Central memory CD4-positive, alpha-beta T cell (primary cell): ENCODE data around the gene PRPF31.
A peak's percentile ranks its signal among the peaks of the same experiment; 100 is the strongest.
"Not testable (repeated sequence)": the region's sequence is repeated elsewhere in the genome, so short reads cannot be mapped to it uniquely, and the experiment has no call there.

Experiments
- DNase-seq: peaks from one replicate; pipeline ENCODE4 v3.0.0; 2022

The PRPF31 gene

DNA sequence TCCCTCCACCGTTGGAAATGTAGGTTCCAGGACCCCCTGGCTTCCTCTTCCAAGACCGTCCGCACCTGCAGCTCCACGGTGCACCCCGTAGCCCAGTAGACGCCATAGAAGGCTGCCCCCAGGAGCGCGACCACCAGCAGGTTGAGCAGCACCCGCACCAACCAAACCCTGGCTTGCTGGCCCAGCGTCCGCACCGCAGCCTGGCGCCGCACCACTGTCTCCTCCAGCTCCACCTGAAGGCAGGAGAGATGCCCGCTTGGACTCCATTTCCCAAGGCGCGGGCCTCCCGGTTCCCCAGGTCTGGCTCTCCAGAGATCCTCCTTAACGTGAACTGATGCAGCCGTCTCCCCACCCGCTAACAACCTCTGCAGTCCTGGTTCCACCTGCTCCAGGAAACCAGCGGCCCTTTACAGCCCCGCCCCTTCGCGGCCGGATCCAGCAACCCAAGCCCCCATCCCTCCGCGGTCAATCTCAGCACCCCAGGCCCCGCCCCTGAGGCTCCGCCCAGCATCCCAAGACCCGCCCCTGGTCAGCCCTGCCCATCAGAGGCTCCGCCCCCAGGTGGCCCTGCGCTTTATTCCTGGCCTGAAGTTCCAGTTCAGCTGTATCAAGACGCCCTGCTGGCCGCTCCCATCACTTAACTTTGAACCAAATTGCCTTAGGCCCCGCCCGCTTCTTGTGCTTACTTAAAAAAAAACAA lies 49.0 kb downstream of the PRPF31 start:
- DNase-seq = peak; percentile 66

DNA sequence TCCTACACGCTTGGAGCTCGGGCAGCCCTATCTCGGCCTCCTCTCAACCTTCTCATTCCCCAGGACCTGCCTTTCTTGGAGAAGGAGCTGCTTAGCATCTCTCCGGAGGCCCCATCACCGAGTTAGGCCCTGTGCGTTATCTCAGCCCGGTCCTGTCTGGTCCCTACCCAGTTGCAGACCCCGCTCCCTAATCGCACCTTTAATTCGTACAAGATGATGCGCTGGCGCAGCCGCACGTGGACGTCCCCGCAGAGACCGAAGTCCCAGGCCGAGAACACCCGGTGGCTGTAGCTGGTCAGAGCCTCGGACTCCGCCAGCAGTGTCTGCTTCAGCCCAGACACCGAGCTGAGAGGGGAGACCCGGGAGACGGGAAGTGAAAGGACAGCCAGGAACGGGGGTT lies 49.7 kb downstream of the PRPF31 start:
- DNase-seq = no peak

DNA sequence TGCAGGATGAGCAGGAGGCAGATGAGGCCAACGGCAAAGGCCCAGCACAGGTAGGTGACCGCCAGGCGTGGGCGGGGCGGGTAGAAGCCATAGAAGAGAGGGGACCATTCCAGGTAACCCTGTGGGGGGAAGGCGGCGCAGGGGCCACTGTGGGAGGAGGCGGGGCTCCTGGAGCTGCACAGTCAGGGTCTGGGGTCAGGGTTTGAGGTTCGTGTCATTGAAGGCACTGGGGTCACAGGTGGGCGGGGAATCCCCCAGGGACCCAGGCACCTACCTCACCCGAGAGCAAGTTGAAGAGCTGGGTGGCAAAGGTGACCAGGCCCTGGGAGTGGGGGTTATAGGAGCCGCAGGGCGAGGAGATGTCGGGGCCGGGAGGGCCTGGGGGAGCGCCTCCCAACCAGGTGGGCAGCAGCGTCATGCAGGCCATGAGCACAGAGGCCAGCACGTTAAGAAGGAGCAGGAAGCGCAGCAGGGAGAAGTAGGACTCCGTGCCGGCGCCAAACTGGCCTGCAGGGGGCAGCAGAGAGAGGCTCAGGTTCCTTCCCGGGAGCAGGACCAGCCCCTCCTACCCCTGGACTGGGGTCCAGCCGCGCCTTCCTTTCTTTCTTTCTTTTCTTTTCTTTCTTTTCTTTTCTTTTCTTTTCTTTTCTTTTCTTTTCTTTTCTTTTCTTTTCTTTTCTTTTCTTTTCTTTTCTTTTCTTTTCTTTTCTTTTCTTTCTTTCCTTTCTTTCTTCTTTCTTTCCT lies 52.8 kb downstream of the PRPF31 start:
- peak; percentile 75 for DNase-seq

DNA sequence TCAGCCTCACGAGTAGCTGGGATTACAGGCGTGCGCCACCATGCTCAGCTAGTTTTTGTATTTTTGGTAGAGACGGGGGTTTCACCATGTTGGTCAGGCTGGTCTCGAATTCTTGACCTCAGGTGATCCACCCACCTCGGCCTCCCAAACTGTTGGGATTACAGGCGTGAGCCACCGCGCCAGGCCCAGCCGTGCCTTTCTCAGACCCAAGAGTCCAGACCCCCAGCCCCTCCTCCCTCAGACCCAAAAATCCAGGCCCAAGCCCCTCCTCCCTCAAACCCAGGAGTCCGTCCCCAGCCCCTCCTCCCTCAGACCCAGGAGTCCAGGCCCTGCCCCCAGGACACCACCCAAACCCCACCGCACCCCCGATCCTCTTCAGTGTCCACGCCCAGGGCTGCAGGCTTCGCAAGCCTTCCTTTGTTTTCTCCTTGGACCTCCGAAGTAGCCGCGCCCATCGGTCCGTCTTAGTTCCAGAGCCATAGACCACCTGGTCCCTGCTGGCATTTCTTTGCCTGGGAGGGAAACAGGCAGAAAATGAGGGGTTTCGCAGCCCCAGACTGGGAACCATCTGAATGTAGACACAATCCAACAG lies 53.7 kb downstream of the PRPF31 start:
- no peak for DNase-seq

DNA sequence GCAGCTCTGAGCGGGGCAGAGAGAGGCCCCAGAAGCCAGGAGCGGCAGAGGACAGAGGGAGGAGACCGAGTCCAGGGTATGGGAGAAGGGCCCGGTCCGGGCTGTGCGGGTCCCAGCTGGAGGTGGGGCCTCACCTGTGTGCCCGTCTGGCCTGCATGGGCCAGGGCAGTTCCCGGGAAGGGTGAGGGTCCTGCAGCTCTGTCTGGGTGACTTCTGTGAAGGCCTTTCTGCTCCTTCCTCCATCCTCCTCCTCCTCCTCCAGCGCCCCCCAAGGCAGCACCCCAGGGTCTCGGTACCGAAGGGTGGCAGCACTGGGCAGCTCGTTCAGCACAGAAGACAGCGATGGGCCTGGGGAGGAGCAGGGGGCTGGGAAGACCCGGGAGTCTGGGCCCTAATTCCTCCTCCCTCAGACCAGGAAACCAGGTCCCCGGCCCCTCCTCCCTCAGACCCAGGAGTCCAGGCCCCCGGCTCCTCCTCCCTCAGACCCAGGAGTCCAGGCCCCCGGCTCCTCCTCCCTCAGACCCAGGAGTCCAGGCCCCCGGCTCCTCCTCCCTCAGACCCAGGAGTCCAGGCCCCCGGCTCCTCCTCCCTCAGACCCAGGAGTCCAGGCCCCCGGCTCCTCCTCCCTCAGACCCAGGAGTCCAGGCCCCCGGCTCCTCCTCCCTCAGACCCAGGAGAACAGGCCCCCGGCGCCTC lies 56.3 kb downstream of the PRPF31 start:
- not testable (repeated sequence) for DNase-seq

DNA sequence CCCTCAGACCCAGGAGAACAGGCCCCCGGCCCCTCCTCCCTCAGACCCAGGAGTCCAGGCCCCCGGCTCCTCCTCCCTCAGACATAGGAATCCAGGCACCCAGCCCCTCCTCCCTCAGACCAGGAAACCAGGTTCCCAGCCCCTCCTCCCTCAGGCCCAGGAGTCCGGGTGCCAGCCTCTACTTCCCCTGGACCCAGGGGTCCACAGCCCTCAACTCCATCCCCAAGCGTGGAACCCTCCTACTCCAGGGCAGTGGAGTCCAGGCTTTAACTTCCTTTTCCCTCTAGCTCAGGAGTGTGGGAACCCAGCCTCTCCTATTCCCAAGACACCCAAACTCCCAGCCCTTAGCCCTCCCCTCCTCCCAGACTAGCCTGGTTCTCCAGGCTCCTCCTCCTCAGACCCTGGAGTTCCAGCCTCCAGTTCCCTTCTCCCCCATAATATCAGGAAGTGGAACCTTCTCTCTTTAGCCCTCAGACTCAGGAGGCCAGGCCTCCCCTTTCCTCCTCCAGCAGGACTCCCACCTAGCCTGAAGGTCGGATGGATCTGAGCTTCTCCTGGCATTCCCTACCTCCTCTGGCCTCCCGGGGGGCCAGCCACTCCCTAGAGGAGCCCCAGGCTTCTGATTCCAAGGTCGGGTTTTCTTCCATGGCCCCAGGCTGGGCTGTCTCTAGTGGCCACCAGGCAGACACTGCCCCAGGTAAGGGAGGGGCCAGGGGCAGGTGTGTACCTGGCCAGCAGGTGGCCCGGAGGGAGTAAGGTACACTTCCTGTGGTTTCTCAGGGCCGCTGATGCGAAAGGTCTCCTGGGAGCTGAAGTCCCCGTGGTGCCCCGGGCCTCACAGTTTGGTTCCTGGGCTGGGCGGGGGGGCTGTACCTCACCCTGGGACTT lies 57.2 kb downstream of the PRPF31 start, which contains the start of gene TMC4:
Gene TMC4, minus strand, starts transcription at position 690 of the 888 bp plus-strand sequence. Its CDS starts 43 bp downstream, at position 647.
- no peak for DNase-seq

DNA sequence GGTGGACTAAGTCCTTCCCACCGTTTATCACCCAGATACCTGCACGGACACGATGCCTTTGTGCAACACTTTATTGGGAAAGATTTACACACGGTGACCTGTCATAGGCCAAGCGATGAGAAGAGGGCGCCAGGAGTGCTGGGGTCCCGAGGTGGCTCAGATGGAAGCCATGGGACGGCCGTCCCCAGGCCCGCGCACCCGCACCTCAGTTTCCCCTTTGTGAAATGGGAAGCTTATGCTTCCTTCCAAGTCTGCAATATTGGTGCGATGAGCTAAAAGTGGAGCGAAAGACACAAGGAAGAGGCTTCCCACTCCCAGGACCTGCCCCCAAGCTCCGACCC lies 57.8 kb downstream of the PRPF31 start:
- no peak for DNase-seq

DNA sequence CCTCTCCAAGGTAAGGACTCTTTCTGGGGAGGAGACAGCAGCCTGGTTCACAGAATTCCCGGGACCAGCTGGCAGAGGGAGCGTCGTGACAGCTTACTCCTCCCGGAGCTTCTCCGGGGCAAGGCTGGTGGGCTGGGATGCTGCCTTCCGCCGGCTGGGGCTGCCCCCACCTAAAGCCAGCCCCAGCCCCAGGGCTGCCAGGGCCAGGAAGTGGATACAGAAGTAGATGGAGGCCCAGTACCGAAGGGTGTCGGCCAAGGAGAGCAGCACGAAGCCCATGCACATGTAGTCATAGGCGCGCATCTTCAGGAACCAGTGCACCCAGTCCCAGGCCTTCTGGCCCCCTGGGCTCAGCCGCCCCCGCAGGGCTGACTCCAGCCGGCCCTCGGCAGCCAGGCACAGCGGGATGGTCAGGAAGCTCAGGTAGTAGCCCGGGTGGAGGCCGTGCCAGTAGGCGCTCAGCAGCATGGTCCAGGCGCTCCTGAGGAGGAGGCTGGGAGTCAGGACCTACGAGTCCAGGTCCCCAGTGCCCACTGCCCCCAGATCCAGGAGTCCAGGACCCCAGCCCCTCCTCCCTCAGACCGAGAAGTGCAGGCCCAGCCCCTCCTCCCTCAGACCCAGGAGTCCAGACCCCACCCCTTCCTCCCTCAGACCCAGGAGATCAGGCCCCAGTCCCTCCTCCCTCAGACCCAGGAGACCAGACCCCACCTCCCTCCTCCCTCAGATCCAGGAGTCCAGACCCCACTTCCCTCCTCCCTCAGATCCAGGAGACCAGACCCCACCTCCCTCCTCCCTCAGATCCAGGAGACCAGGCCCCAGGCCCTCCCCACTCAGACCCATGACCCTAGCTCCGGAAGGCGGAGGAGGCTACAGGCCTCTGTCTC lies 58.6 kb downstream of the PRPF31 start:
- DNase-seq = no peak

DNA sequence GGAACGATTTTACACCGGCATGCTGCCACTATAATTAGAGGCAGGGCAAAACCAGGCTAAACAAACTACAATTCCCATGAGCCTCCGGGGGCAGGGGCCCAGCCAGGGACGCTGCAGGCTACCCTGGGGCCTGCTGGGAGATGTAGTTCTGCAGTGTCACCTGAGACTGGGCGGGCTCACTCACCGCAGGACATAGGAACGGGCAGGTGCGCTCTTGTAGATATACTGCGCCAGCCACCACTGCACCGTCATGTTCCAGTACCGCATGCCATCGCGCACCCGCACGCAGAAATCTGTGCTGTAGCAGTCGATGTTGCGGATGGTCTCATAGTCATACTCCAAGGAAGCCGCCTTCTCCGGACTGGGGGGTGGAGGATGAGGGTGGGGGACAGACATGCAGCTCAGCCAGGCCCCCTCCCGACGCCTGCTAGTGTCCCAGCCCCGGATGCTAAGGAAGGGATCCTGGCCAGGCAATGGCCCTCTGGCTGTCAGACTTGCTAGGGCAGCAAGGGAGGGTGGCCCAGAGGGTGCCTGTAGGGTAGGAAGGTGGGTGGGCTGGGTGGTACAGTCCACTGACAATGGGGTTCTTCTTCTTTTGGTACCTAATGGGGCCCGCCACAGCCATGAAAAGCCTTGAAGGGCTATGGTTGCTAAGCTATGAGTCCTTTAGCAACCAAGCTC lies 63.2 kb downstream of the PRPF31 start:
- peak; percentile 37 for DNase-seq

DNA sequence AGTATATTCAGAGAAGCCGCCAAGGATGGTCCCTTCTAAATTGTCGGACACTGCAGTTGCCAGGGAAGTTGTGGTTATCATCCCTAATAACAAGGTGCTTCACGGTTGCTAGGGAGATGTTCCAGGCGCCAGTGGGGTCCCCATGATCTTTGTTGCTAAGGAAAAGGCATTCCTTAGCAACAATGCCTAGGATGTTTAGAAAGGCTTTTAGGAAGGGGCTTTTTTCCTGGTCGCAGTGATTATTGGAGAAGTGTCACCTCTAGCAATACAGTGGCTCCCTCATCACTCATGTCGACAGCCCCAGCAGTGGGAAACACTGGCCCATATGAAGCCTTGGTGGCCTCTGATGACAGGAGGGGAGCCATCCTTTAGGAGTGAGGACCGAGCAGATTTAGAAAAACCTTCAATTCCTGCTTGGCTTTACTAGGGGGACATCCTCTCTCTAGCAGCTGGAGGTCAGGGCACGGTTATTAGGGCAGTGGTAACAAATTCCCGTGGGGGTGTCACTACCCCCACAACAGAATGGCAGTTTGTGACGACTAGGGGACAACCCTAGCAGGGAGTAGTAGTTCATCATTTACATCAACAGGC lies 63.8 kb downstream of the PRPF31 start:
- DNase-seq = no peak

DNA sequence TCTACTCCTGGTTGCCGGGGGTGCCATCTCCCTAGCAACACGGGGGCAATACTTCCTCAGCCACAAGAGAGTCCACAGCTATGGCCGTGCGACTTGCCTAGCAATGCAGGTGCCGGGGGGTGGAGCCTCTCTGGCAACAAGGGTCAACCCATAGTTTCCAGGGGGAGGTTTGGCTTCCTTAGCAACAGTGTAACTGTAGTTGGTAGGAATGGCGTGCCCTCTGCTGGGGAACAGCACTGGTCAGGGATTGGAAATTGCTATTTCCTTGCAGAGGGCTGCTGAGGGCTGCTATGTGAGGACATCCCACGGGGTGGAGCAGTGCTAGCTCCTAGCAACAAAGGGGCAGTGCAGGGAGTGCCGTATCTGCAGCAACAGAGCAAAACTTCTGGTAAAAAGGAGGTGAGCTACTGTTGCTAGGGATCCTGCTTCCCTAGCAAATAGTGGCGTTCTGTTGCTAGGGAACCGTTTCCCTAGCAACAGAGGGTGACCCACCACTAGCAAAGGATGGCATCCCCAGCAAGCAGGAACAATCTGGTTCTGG lies 64.4 kb downstream of the PRPF31 start:
- DNase-seq = no peak

DNA sequence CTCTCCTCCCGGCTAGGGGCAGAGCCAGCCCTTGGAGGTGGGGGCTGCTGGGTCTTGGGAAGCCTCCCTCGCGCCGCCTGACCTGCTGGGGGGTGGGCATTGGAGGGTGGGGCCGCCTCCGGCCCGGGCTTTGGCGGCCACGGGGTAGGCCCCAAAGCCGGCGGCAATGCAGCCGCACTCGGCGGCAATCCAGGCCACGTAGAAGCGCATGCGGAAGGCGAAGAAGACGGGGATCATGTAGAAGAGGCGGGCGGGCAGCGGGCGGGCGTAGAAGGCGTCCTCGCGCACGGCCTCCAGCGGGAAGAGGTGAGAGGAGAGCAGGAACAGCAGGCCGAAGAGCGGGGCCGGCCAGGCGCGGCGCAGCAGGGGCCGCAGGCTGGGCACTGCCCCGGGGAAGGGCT lies 65.1 kb downstream of the PRPF31 start:
- no peak for DNase-seq
